ENCODE measurements around the gene ZNF662.

GRCh38 chr3:42960786-42961185, 54.8 kb downstream of the ZNF662 start:
- TF ChIP-seq CTCF (IDR thresholded peaks at IDR 0.05; ENCODE audit: insufficient read depth, low read length) (no peak), POLR2AphosphoS5 (IDR thresholded peaks at IDR 0.05; ENCODE audit: low read depth) (no peak), GABPA (IDR thresholded peaks at IDR 0.05; ENCODE audit: low read depth) (no peak)
- TF ChIP-seq, protein P1, sequence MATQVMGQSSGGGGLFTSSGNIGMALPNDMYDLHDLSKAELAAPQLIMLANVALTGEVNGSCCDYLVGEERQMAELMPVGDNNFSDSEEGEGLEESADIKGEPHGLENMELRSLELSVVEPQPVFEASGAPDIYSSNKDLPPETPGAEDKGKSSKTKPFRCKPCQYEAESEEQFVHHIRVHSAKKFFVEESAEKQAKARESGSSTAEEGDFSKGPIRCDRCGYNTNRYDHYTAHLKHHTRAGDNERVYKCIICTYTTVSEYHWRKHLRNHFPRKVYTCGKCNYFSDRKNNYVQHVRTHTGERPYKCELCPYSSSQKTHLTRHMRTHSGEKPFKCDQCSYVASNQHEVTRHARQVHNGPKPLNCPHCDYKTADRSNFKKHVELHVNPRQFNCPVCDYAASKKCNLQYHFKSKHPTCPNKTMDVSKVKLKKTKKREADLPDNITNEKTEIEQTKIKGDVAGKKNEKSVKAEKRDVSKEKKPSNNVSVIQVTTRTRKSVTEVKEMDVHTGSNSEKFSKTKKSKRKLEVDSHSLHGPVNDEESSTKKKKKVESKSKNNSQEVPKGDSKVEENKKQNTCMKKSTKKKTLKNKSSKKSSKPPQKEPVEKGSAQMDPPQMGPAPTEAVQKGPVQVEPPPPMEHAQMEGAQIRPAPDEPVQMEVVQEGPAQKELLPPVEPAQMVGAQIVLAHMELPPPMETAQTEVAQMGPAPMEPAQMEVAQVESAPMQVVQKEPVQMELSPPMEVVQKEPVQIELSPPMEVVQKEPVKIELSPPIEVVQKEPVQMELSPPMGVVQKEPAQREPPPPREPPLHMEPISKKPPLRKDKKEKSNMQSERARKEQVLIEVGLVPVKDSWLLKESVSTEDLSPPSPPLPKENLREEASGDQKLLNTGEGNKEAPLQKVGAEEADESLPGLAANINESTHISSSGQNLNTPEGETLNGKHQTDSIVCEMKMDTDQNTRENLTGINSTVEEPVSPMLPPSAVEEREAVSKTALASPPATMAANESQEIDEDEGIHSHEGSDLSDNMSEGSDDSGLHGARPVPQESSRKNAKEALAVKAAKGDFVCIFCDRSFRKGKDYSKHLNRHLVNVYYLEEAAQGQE (IDR thresholded peaks at IDR 0.05; ENCODE audit: insufficient replicate concordance, low read depth) = no peak

Data from HL-60 (cell line).